ENCODE results near the gene CTAGE8.
"Not testable (repeated sequence)": the region's sequence is repeated elsewhere in the genome, so short reads cannot be mapped to it uniquely, and the experiment has no call there.

The CTAGE8 gene

GRCh38 chr7:144256112-144256511 lies 13.0 kb downstream of the CTAGE8 start:
- DNase-seq: no peak

- no peak for DNase-seq
These were observed 13.6 kb downstream of the CTAGE8 start for GRCh38 chr7:144255471-144255897.

DNA sequence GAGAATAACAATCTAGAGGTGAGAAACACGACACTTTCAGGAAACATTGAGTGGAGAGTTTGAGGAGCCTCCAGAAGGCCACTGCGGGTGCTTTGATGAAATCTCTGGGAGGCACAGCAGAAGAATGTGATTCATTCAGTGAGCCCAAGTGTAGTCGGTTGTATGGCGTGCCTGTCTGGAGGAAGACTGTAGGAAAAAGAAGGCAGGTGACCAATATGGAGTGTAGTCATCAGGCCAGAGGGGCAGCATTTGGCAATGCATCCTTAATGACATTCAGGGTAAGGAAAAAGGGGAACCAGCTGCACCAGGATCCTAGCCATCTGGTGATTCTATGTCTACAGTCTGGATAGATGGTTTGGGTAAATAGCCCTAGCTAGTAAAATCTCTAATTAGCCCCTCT lies 16.8 kb downstream of the CTAGE8 start:
- not testable (repeated sequence) for DNase-seq

GRCh38 chr7:144247674-144248330 lies 21.3 kb downstream of the CTAGE8 start:
- DNase-seq: not testable (repeated sequence)

GRCh38 chr7:144246967-144247366 lies 22.1 kb downstream of the CTAGE8 start:
- not testable (repeated sequence) for DNase-seq

DNA sequence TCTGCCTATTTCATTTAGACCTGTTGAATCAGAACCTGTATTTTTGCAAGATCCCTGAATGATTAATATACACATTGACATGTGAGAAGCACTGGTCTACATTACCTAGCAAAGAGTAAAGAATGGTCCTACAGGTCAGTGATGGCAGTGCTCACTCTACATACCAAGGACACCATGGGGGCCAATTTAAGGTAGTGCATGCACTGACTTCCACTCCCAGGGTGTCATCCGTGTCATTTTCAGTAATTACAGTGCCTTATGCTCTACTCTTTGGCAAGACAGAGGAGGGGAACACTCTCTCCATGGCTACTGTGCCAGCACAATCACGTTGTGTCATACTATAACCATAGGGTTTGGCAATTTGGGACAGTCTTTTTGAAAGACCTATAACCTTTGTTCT lies 23.7 kb downstream of the CTAGE8 start:
- not testable (repeated sequence) for DNase-seq

- not testable (repeated sequence) for DNase-seq
These were observed 29.7 kb downstream of the CTAGE8 start, which contains the start of gene OR2A42 for GRCh38 chr7:144239365-144239764. Gene OR2A42 (minus strand): TSS chr7:144239605. CDS start chr7:144232843, 6,762 bp downstream.

DNA sequence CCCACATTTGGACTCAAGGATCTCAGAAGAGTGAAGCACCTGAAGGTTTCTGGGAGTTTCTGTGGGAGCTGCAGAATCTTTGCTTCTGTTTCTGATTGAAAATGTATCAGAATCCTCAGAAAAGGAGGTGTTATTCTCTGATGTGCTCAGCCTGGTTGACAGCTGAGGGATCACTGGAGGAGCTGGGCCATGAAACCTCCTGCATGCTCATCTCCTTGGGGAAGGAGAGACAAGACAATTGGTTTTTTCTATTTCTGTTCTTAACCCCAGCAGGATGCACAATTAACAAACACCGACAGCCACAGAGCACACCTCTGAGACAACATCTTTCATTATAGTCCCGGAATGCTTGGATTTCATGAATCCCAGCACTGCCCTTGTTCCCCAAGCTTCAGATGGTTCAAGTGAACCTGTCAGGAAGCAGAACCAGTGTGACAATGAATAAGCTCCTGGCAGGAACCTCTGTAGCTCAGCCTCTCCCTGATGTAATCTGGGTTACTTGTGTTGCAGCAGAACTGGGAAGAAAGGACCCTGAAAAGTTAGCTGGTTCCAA lies 30.5 kb downstream of the CTAGE8 start:
- not testable (repeated sequence) for DNase-seq

DNA sequence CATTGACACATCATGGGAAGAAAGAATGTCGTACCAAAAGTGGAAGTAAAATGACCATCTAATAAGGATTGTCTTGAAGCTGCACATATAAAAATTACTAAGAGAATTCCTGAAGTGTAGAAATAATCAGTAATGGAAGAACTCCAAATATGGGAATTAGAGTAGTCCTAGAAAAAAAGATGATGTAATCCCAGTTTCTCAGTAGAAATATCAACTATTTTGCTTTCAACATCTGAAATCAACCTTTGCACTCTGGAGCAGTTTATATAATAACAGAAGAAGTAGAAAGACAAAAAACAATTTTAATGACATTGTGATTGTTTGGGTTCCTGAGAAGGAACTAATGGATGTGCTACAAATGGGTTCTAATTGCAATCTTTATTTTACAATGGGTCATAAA lies 36.0 kb downstream of the CTAGE8 start:
- not testable (repeated sequence) for DNase-seq

DNA sequence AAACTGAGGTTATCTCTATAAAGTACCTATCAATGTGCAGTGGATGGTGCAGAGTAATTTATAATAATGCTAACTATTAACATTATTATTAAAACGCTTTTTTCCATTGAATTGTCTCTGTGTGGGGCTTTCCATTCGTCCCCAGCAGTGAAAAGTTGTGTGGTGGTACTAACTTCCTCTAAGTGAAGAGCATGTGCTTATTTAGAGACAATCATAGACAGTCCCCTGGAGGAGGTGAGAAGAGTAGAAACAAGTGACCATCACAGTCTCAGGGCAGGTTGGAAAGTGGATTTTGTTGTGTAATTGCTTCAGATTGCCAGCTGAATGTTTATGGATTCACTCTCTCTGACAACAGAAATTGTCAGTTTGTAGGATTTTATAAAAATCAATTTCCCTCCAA lies 38.1 kb downstream of the CTAGE8 start:
- DNase-seq: not testable (repeated sequence)

DNA sequence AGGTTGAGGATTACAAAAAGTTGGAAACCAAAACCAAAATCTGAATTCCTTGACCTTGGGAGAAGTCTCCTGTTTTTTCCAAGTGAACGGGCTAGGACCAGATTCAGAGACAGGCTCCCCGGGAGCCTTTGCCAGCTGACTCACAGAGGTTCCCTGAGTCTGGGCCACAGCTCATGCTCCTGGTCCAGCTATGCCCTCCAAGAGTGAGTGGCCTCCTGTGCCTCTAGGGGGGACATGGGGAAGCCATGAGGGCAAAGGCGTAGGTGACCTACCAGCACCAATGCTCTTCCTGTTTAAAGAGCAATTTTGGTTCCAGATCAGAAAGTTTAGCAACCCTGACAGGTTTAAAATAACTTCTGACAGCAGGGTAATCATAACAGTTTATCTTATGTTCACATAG lies 40.3 kb downstream of the CTAGE8 start:
- not testable (repeated sequence) for DNase-seq

GRCh38 chr7:144226866-144227265 lies 42.2 kb downstream of the CTAGE8 start:
- DNase-seq: not testable (repeated sequence)

- not testable (repeated sequence) for DNase-seq
These were observed 45.4 kb downstream of the CTAGE8 start for GRCh38 chr7:144223675-144224074.

GRCh38 chr7:144220531-144220930 lies 48.6 kb downstream of the CTAGE8 start:
- DNase-seq: not testable (repeated sequence)

GRCh38 chr7:144219149-144219548 lies 49.9 kb downstream of the CTAGE8 start:
- not testable (repeated sequence) for DNase-seq

- DNase-seq: not testable (repeated sequence)
These were observed 50.5 kb downstream of the CTAGE8 start for GRCh38 chr7:144218581-144218980.

DNA sequence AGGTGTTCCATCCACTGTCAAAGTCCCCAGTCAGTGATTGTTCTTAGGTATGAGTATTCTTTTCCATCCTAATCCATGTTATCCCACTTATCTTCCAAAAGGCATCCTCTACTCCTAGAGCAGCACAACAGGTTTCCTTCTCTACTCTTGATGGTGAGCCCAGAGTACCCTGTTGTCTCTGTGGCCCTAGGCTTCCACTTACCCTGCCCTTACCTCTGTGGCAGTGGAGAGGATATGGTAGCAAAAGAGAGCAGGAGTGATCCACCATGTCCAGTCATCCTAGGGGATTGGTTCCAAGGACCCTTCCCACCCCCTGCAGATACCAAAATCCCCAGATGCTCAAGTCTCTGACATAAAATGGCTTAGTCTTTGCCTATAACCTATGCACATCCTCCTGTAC lies 51.9 kb downstream of the CTAGE8 start:
- not testable (repeated sequence) for DNase-seq

Data from NCI-H1417 treated with DMSO at 0.1 percent for 48 hours (cell line).